ENCODE measurements around the gene PAOX. TPM values are rescaled to one million over a fixed set of nuclear protein-coding genes. Genes with fewer than 3 reads are reported as not detected.

PAOX gene
- total and polyA plus RNA-seq, 4 donors: 2.1 to 11.3 (median 6.2) TPM

DNA sequence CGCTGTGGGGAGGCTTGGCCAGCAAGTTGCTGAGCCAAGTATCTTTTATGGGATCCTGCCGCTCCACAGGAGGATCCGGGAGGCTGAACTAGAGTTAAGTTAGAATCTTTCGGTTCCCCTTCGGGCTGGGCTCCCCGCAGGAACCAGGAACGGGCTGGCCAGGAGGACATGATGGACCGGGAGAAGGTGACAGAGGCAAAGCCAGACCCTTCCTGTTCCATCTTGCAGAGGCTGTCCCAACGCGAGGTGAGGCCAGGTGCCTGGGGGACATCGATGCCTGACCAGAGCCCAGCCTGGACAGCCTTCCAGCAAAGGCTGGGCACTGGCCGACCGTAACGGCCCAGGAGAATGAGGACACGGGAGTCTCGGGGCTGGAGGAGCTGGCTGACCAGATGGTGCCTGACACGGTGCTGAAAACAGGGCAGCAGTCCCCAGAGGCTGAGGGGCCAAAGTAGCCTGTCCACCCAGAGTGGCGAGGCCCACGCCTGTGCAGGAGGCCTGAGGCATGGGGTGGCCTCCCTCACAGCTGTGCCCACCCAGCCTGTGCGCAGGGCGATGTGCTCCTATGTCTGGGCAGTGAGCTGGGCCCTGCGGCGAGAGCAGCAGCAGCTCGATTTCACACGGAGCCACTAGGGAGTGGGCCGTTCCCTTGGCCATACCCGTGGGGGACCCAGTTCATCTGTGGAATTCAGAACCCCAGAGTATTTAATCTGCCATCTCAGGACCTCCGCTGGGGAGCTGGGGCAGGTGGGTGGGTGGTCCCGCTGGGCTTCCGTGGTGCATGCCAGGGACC lies 1.8 kb upstream of the PAOX start:
- intact Hi-C loops (cut with DNase I): loop anchor here in 1 of 2 donors (5.0 kb wide), 1 partner anchor 70 kb away; the partner anchor contains the start of genes TUBGCP2 and ZNF511
- H3K27ac ChIP-seq (ENCODE audit: low read depth in 1 of 2, low read length in 2 of 2): no peak overlapping the region
- H3K4me3 ChIP-seq (ENCODE audit: low read length in 2 of 2): no peak overlapping the region
- no peaks in the 10 kb centered on the region for H3K36me3 ChIP-seq (ENCODE audit: control insufficient read depth in 1 of 2, insufficient read depth in 2 of 2, low read length in 1 of 2)
- DNase-seq (no peak), ATAC-seq (ENCODE audit: low FRiP score) (no peak)
- H3K4me1 ChIP-seq (ENCODE audit: control insufficient read depth in 1 of 2, insufficient read depth in 2 of 2, low read length in 2 of 2): no peaks in the 10 kb centered on the region
- H3K9me3 ChIP-seq (ENCODE audit: control insufficient read depth, low read length): no peaks in the 10 kb centered on the region
- 89 to 92% methylated on average over 30 of the region's 30 CpGs for WGBS, 2 donors
- no peaks in the 10 kb centered on the region for H3K27me3 ChIP-seq (ENCODE audit: control insufficient read depth in 1 of 2, insufficient read depth in 2 of 2, low read length in 1 of 2)

DNA sequence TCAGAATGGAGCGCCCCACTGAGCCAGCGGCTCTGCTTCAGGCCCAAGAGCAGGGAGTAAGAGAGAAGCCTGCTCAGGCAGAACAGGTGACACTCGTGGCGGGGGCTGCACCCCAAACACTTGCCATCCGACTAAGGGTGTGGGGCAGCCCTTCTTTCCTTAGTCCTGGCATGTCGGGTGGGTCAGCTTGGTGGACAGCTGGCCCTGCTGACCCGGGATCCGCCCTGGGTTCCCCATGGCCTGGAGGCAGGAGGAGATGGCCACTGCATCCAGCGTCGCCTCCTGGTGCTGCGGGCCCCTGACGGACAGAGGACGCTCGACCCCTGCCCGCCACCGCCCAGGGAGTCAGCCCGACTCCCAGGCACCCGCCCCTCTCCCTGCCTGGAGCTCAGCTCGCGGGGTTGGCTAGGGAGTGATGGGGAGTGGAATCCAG lies 1.2 kb upstream of the PAOX start:
- H3K36me3 ChIP-seq (ENCODE audit: control insufficient read depth in 1 of 2, insufficient read depth in 2 of 2, low read length in 1 of 2): no peaks in the 10 kb centered on the region
- H3K4me1 ChIP-seq (ENCODE audit: control insufficient read depth in 1 of 2, insufficient read depth in 2 of 2, low read length in 2 of 2): no peaks in the 10 kb centered on the region
- DNase-seq (peak in 1 of 2 donors; percentile 79), ATAC-seq (ENCODE audit: low FRiP score) (peak; percentile 1)
- intact Hi-C loops (cut with DNase I): loop anchor here in 1 of 2 donors (5.0 kb wide), 1 partner anchor 71 kb away; the partner anchor contains the start of genes TUBGCP2 and ZNF511
- H3K27me3 ChIP-seq (ENCODE audit: control insufficient read depth in 1 of 2, insufficient read depth in 2 of 2, low read length in 1 of 2): no peaks in the 10 kb centered on the region
- peak overlapping the region in 1 of 2 donors; percentile 72 for H3K4me3 ChIP-seq (ENCODE audit: low read length in 2 of 2)
- WGBS, 2 donors: 23% methylated on average over 18 to 20 of the region's 20 CpGs
- H3K9me3 ChIP-seq (ENCODE audit: control insufficient read depth, low read length): no peaks in the 10 kb centered on the region
- peak overlapping the region in 1 of 2 donors; percentile 10 for H3K27ac ChIP-seq (ENCODE audit: low read depth in 1 of 2, low read length in 2 of 2)

DNA sequence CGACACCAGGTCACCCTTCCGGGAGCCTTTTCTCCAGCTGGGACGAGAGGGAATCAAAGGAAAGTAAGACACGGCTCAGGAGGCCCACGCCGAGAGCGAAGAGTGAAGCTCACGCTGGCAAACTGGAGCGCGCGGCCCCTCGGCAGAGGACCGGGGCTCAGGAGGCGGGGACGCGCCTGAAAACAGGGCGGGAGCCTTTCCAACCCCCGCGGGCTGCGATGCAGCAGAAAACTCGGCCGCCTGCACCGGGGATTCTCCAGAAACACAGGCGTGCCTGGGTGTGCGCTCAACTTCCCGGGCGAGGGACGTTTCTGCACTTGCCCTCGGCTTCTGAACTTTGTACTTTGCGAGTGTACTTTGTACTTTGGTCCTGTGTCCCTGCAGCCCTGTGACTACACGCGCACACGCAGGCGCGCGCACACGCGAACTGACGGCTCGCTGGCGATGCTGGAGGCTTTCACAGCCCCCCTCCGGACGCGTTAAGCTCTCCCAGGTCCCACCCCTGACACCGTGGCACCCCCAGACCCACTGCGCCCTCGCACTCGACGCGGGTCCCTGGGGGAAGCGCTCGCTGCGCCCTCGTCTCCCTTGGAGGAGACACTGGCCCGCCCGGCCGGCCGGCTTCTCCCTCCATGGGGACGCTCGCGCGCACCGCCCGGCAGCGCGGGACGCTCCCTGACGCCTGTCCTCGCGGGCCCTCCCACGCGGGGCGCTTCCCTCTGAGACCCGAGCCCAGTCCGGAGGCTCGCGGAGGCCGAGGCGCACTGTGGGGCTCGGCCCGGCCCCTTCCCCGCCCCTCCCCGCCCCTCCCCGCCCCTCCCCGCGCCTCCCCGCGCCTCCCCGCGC lies 588 bp upstream of the PAOX start:
- Histone ChIP-seq H3K9me3 (ENCODE audit: control insufficient read depth, low read length) (no peaks in the 10 kb centered on the region), H3K27ac (ENCODE audit: low read depth in 1 of 2, low read length in 2 of 2) (peak overlapping the region in 1 of 2 donors; percentile 1), H3K27me3 (ENCODE audit: control insufficient read depth in 1 of 2, insufficient read depth in 2 of 2, low read length in 1 of 2) (no peaks in the 10 kb centered on the region), H3K36me3 (ENCODE audit: control insufficient read depth in 1 of 2, insufficient read depth in 2 of 2, low read length in 1 of 2) (no peaks in the 10 kb centered on the region), H3K4me1 (ENCODE audit: control insufficient read depth in 1 of 2, insufficient read depth in 2 of 2, low read length in 2 of 2) (no peaks in the 10 kb centered on the region), H3K4me3 (ENCODE audit: low read length in 2 of 2) (peak overlapping the region; percentile 27 to 72)
- intact Hi-C loops (cut with DNase I): loop anchor here in 1 of 2 donors (5.0 kb wide), 1 partner anchor 71 kb away; the partner anchor contains the start of genes TUBGCP2 and ZNF511
- peak; percentile 86 to 90 for DNase-seq
- WGBS, 2 donors: 0% methylated on average over 65 to 83 of the region's 90 CpGs
- ATAC-seq (ENCODE audit: low FRiP score): peak; percentile 87

DNA sequence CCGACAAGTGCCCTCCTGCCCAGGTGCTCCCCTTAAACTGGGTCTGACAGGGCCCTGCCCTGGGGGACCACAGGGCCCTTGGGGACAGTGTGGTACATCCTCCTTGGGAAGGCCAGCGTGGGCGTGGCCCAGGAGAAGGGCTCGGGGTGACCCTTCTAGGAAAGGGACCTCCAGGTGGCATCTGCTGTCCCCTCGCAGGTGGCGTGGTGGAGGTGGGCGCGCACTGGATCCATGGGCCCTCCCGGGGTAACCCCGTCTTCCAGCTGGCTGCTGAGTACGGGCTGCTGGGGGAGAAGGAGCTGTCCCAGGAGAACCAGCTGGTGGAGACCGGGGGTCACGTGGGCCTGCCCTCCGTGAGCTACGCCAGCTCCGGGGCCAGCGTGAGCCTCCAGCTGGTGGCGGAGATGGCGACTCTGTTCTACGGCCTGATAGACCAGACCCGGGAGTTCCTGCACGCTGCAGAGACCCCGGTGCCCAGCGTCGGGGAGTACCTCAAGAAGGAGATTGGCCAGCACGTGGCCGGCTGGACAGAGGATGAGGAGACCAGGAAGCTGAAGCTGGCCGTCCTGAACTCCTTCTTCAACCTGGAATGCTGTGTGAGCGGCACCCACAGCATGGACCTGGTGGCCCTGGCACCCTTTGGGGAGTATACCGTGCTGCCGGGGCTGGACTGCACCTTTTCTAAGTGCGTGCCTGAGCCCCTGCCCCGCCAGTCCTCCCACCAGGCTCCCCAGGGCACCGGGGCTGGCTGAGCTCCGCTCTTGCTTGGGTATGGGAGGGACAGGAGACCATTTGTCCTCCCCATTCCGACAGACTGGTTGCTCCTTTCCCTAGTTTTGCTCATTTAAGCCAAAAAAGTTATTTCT lies 972 bp downstream of the PAOX start:
- H3K9me3 ChIP-seq (ENCODE audit: control insufficient read depth, low read length): no peaks in the 10 kb centered on the region
- peak overlapping the region; percentile 60 to 80 for H3K4me3 ChIP-seq (ENCODE audit: low read length in 2 of 2)
- peaks cover 0 to 4% of the 10 kb centered on the region in 2 donors for H3K36me3 ChIP-seq (ENCODE audit: control insufficient read depth in 1 of 2, insufficient read depth in 2 of 2, low read length in 1 of 2)
- DNase-seq: no peak
- H3K4me1 ChIP-seq (ENCODE audit: control insufficient read depth in 1 of 2, insufficient read depth in 2 of 2, low read length in 2 of 2): no peaks in the 10 kb centered on the region
- intact Hi-C loops (cut with DNase I): loop anchor here in 1 of 2 donors (5.0 kb wide), 1 partner anchor 73 kb away; the partner anchor contains the start of genes TUBGCP2 and ZNF511
- WGBS, 2 donors: 90% methylated on average over 36 of the region's 36 CpGs
- H3K27me3 ChIP-seq (ENCODE audit: control insufficient read depth in 1 of 2, insufficient read depth in 2 of 2, low read length in 1 of 2): no peaks in the 10 kb centered on the region
- no peak overlapping the region for H3K27ac ChIP-seq (ENCODE audit: low read depth in 1 of 2, low read length in 2 of 2)
- no peak for ATAC-seq (ENCODE audit: low FRiP score)

DNA sequence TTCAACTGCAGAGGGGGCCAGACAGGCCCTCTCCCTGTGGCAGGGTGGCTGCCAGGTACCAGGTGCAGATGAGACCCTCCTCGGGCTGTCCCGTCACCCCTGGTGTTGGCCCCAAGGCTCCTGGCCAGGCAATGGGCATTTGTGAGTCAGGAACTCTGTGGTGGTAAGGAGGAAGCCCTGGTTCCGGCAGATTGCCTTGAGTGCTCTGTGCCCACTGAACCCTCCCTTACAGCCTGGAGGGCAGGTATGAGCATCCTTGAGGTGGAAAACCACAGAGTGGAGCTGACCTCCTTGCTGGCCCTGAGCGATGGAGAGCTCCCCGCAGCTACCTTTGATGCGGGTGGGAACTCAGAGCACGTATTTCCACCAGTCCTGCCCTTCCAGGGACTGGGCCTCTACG lies 2.0 kb downstream of the PAOX start:
- DNase-seq: peak in 1 of 2 donors; percentile 21
- Histone ChIP-seq H3K27ac (ENCODE audit: low read depth in 1 of 2, low read length in 2 of 2) (no peak overlapping the region), H3K36me3 (ENCODE audit: control insufficient read depth in 1 of 2, insufficient read depth in 2 of 2, low read length in 1 of 2) (peaks cover 0 to 4% of the 10 kb centered on the region in 2 donors), H3K27me3 (ENCODE audit: control insufficient read depth in 1 of 2, insufficient read depth in 2 of 2, low read length in 1 of 2) (no peaks in the 10 kb centered on the region), H3K9me3 (ENCODE audit: control insufficient read depth, low read length) (no peaks in the 10 kb centered on the region), H3K4me1 (ENCODE audit: control insufficient read depth in 1 of 2, insufficient read depth in 2 of 2, low read length in 2 of 2) (no peaks in the 10 kb centered on the region), H3K4me3 (ENCODE audit: low read length in 2 of 2) (no peak overlapping the region)
- no peak for ATAC-seq (ENCODE audit: low FRiP score)
- intact Hi-C loops (cut with DNase I): no loop called here
- 94 to 95% methylated on average over 8 of the region's 8 CpGs for WGBS, 2 donors

DNA sequence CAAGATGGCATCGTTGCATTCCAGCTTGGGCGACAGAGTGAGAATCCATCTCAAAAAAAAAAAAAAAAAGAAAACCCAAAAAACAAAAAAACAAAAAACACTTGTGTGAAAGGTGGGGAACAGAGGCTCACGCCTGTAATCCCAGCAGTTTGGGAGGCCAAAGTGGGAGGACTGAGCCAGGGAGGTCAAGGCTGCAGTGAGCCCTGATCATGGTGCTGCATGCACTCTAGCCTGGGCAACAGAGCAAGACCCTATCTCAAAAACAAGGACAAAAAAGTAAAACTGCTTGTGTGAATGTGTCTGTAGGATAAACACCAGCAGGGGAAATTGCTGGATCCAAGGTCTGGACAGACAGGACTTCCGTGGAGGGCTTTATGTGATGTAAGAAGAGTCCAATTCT lies 4.5 kb downstream of the PAOX start:
- Histone ChIP-seq H3K4me3 (ENCODE audit: low read length in 2 of 2) (no peak overlapping the region), H3K36me3 (ENCODE audit: control insufficient read depth in 1 of 2, insufficient read depth in 2 of 2, low read length in 1 of 2) (peaks cover 0 to 4% of the 10 kb centered on the region in 2 donors), H3K27ac (ENCODE audit: low read depth in 1 of 2, low read length in 2 of 2) (no peak overlapping the region), H3K4me1 (ENCODE audit: control insufficient read depth in 1 of 2, insufficient read depth in 2 of 2, low read length in 2 of 2) (no peaks in the 10 kb centered on the region), H3K9me3 (ENCODE audit: control insufficient read depth, low read length) (no peaks in the 10 kb centered on the region), H3K27me3 (ENCODE audit: control insufficient read depth in 1 of 2, insufficient read depth in 2 of 2, low read length in 1 of 2) (no peaks in the 10 kb centered on the region)
- intact Hi-C loops (cut with DNase I): no loop called here
- 94 to 97% methylated on average over 4 of the region's 4 CpGs for WGBS, 2 donors
- no peak for ATAC-seq (ENCODE audit: low FRiP score)
- DNase-seq: peak in 1 of 2 donors; percentile 35

DNA sequence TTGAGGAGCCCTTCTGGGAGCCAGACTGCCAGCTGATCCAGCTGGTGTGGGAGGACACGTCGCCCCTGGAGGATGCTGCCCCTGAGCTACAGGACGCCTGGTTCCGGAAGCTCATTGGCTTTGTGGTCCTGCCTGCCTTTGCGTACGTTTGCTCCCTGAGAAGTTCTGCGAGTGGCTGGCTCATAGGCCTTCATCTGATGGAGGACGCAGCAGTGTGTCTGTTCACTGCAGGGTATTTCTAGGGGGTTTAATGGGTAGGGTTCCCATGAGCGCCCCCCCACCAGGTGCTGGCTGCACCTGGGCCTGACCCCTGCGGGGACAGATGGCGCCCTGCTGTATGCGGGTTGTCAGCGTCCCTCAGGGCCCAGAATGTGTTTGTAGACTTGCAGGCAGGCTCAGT lies 5.0 kb downstream of the PAOX start:
- no peaks in the 10 kb centered on the region for H3K27me3 ChIP-seq (ENCODE audit: control insufficient read depth in 1 of 2, insufficient read depth in 2 of 2, low read length in 1 of 2)
- no peak overlapping the region for H3K4me3 ChIP-seq (ENCODE audit: low read length in 2 of 2)
- H3K9me3 ChIP-seq (ENCODE audit: control insufficient read depth, low read length): no peaks in the 10 kb centered on the region
- intact Hi-C loops (cut with DNase I): no loop called here
- peaks cover 0 to 4% of the 10 kb centered on the region in 2 donors for H3K36me3 ChIP-seq (ENCODE audit: control insufficient read depth in 1 of 2, insufficient read depth in 2 of 2, low read length in 1 of 2)
- ATAC-seq (ENCODE audit: low FRiP score): no peak
- DNase-seq: peak in 1 of 2 donors; percentile 50
- 90 to 91% methylated on average over 13 of the region's 13 CpGs for WGBS, 2 donors
- H3K4me1 ChIP-seq (ENCODE audit: control insufficient read depth in 1 of 2, insufficient read depth in 2 of 2, low read length in 2 of 2): no peaks in the 10 kb centered on the region
- no peak overlapping the region for H3K27ac ChIP-seq (ENCODE audit: low read depth in 1 of 2, low read length in 2 of 2)

DNA sequence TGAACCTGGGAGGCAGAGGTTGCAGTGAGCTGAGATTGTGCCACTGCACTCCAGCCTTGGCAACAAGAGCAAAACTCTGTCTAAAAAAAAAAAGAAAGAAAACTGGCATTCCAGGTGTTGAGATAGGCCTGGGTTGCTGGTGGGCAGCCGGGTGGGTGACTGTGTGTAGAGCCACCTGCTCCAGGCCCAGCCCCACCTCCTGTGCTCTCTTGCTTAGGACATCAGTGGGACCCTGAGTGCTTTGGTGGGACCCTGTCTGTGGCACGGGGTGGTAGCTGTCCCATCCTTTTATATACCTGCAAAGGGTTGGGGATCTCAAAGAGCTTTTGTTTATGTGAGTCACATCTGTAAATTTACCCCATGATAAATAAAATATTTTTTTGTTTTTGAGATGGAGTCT lies 6.2 kb downstream of the PAOX start:
- H3K27me3 ChIP-seq (ENCODE audit: control insufficient read depth in 1 of 2, insufficient read depth in 2 of 2, low read length in 1 of 2): no peaks in the 10 kb centered on the region
- peaks cover 0 to 4% of the 10 kb centered on the region in 2 donors for H3K36me3 ChIP-seq (ENCODE audit: control insufficient read depth in 1 of 2, insufficient read depth in 2 of 2, low read length in 1 of 2)
- no peak overlapping the region for H3K4me3 ChIP-seq (ENCODE audit: low read length in 2 of 2)
- WGBS, 2 donors: 93 to 95% methylated on average over 2 of the region's 2 CpGs
- H3K9me3 ChIP-seq (ENCODE audit: control insufficient read depth, low read length): no peaks in the 10 kb centered on the region
- intact Hi-C loops (cut with DNase I): no loop called here
- no peak for ATAC-seq (ENCODE audit: low FRiP score)
- H3K4me1 ChIP-seq (ENCODE audit: control insufficient read depth in 1 of 2, insufficient read depth in 2 of 2, low read length in 2 of 2): no peaks in the 10 kb centered on the region
- H3K27ac ChIP-seq (ENCODE audit: low read depth in 1 of 2, low read length in 2 of 2): no peak overlapping the region
- DNase-seq: peak in 1 of 2 donors; percentile 34

Measured in aorta (tissue), 5 donors.